SU-DHL-6 (cell line): Measurements from ENCODE around the gene COL23A1.

Source experiments
- H2AFZ ChIP-seq: fragments of 200-600 bp; sonication (generic); 2 replicates; pipeline ENCODE4 v1.6.1; 2014; ENCODE audit warnings: low read depth, mild to moderate bottlenecking, moderate library complexity, mixed read lengths, antibody characterized with exemption, low read length; ENCODE audit not compliant: severe bottlenecking
- H3F3A ChIP-seq: fragments of 200-600 bp; shearing (Covaris generic); 2 replicates; pipeline ENCODE4 v1.6.0; 2016; ENCODE audit warnings: antibody characterized with exemption, mild to moderate bottlenecking; ENCODE audit not compliant: insufficient read depth
- H3K27ac ChIP-seq: fragments of 200-600 bp; sonication (generic); 2 replicates; pipeline ENCODE4 v1.5.1; 2016; ENCODE audit warnings: low read depth, mild to moderate bottlenecking, low read length, moderate library complexity, mixed read lengths
- H3K27me3 ChIP-seq: fragments of 200-600 bp; sonication (generic), shearing (Covaris generic); 2 replicates; pipeline ENCODE4 v1.6.0; 2014; ENCODE audit warnings: mild to moderate bottlenecking, low read length
- H3K36me3 ChIP-seq: fragments of 200-600 bp; sonication (generic); 2 replicates; pipeline ENCODE4 v1.6.1; 2014; ENCODE audit warnings: mild to moderate bottlenecking, low read length, mixed read lengths
- H3K4me2 ChIP-seq: fragments of 300-600, 200-600 bp; shearing (Covaris generic), sonication (generic); 2 replicates; pipeline ENCODE4 v1.6.0; 2014; ENCODE audit warnings: low read length, low read depth, mild to moderate bottlenecking; ENCODE audit not compliant: poor library complexity, severe bottlenecking
- H3K4me3 ChIP-seq: fragments of 200-600 bp; sonication (generic); 2 replicates; pipeline ENCODE4 v1.5.1; 2014; ENCODE audit warnings: antibody characterized with exemption, low read length, mild to moderate bottlenecking, mixed read lengths; ENCODE audit not compliant: insufficient read depth, poor library complexity, severe bottlenecking
- H3K79me2 ChIP-seq: fragments of 200-600 bp; sonication (generic); 2 replicates; pipeline ENCODE4 v1.6.1; 2014; ENCODE audit warnings: mild to moderate bottlenecking, low read length, moderate library complexity; ENCODE audit not compliant: insufficient read depth
- H3K9ac ChIP-seq: fragments of 200-600 bp; sonication (generic); 2 replicates; pipeline ENCODE4 v1.7.0; 2014; ENCODE audit warnings: mild to moderate bottlenecking, low read length
- H3K9me2 ChIP-seq: fragments of 200-600 bp; sonication (generic); replicated peaks from 2 replicates; pipeline ENCODE4 v1.6.1; 2014; ENCODE audit warnings: low read length; ENCODE audit not compliant: insufficient read depth
- H3K9me3 ChIP-seq: fragments of 200-600 bp; sonication (generic); 2 replicates; pipeline ENCODE4 v1.6.1; 2014; ENCODE audit warnings: low read length, mixed read lengths; ENCODE audit not compliant: insufficient read depth
- H4K20me1 ChIP-seq: fragments of 200-600 bp; sonication (generic); 2 replicates; pipeline ENCODE4 v1.6.1; 2014; ENCODE audit warnings: low read depth, mild to moderate bottlenecking, antibody characterized with exemption, low read length, moderate library complexity, mixed read lengths
- CTCF ChIP-seq: fragments of 200-600 bp; sonication (generic); IDR thresholded peaks from one replicate; pipeline ENCODE4 v1.5.1; 2017; ENCODE audit warnings: antibody characterized with exemption, mild to moderate bottlenecking, low read length, moderate library complexity; ENCODE audit not compliant: insufficient read depth, poor library complexity, severe bottlenecking
- EZH2phosphoT487 ChIP-seq: fragments of 200-600 bp; sonication (generic), shearing (Covaris generic); conservative IDR thresholded peaks from 2 replicates; pipeline ENCODE4 v1.6.1; 2018; ENCODE audit warnings: mild to moderate bottlenecking, antibody characterized with exemption, low read length, moderate library complexity, mixed read lengths

Gene COL23A1

GRCh38 chr5:178392386-178392785, 197.8 kb downstream of the COL23A1 start:
- Histone ChIP-seq H3K9me3 (no peaks in the 10 kb centered on the region), H3K27ac (no peak overlapping the region), H3K9ac (no peak overlapping the region), H3F3A (no peaks in the 10 kb centered on the region), H3K36me3 (no peaks in the 10 kb centered on the region), H3K4me2 (no peak overlapping the region), H3K79me2 (no peaks in the 10 kb centered on the region), H3K27me3 (no peaks in the 10 kb centered on the region), H2AFZ (no peak overlapping the region), H4K20me1 (no peaks in the 10 kb centered on the region), H3K4me3 (no peak overlapping the region), H3K9me2 (no peaks in the 10 kb centered on the region)
- TF ChIP-seq CTCF (no peak), EZH2phosphoT487 (no peak)

DNA sequence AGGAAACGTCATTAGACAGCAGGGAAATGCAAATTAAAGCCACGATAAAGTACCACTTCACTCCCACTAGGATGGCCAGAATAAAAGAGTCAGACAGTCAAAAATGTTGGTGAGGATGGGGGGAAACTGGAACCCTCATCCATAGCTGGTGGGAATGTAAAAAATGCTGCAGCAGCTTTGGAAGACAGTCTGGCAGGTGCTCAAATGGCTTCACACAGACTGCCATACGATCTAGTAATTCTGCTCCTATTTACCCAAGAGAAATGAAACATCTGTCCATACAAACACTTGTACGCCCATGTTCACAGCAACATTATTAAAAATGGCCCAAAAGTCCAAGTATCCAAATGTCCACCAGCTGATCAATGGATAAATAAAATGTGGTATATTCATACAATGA, 198.7 kb downstream of the COL23A1 start:
- Histone ChIP-seq H3F3A (no peaks in the 10 kb centered on the region), H2AFZ (no peak overlapping the region), H3K9me3 (no peaks in the 10 kb centered on the region), H4K20me1 (no peaks in the 10 kb centered on the region), H3K27ac (no peak overlapping the region), H3K79me2 (no peaks in the 10 kb centered on the region), H3K27me3 (no peaks in the 10 kb centered on the region), H3K9me2 (no peaks in the 10 kb centered on the region), H3K4me2 (no peak overlapping the region), H3K9ac (no peak overlapping the region), H3K4me3 (no peak overlapping the region), H3K36me3 (no peaks in the 10 kb centered on the region)
- TF ChIP-seq CTCF, result no peak
- no peak for TF ChIP-seq EZH2phosphoT487

GRCh38 chr5:178389796-178390195, 200.4 kb downstream of the COL23A1 start:
- no peak overlapping the region for H3K4me2 ChIP-seq
- H3K27ac ChIP-seq, result no peak overlapping the region
- H3K79me2 ChIP-seq, result no peaks in the 10 kb centered on the region
- no peaks in the 10 kb centered on the region for H3F3A ChIP-seq
- no peak for TF ChIP-seq CTCF
- TF ChIP-seq EZH2phosphoT487, result no peak
- H3K9me3 ChIP-seq, result no peaks in the 10 kb centered on the region
- no peaks in the 10 kb centered on the region for H4K20me1 ChIP-seq
- no peak overlapping the region for H3K4me3 ChIP-seq
- no peak overlapping the region for H2AFZ ChIP-seq
- H3K27me3 ChIP-seq, result no peaks in the 10 kb centered on the region
- no peaks in the 10 kb centered on the region for H3K36me3 ChIP-seq
- H3K9me2 ChIP-seq, result no peaks in the 10 kb centered on the region
- no peak overlapping the region for H3K9ac ChIP-seq
